GM12891 (cell line): ENCODE results near the gene IRGC.

Source experiments
- DNase-seq: peaks from one replicate; pipeline ENCODE4 v3.0.0; 2011; ENCODE audit warnings: low spot score; ENCODE audit not compliant: insufficient read length
- FAIRE-seq: peaks from 2 replicates; lab custom pipeline; 2011; peaks lifted over from hg19 to GRCh38; lab: Jason Lieb, UNC
- PAX5 ChIP-seq: IDR thresholded peaks from 2 replicates; pipeline ENCODE4 v1.6.1; 2011; ENCODE audit warnings: low read length, moderate library complexity, mild to moderate bottlenecking; ENCODE audit not compliant: insufficient read depth, severe bottlenecking
- POLR2A ChIP-seq: IDR thresholded peaks from 2 replicates; pipeline ENCODE4 v1.6.1; 2011; ENCODE audit warnings: low read depth, low read length, control low read depth
- POLR2AphosphoS5 ChIP-seq: IDR thresholded peaks from 2 replicates; pipeline ENCODE4 v1.6.1; 2011; ENCODE audit warnings: low read depth, low read length, control low read depth
- POU2F2 ChIP-seq: IDR thresholded peaks from 2 replicates; pipeline ENCODE4 v1.6.1; 2011; ENCODE audit warnings: low read depth, mild to moderate bottlenecking, control low read depth, low read length, moderate library complexity
- SPI1 ChIP-seq: IDR thresholded peaks from 2 replicates; pipeline ENCODE4 v1.6.1; 2011; ENCODE audit warnings: low read depth, low read length, control low read depth
- TAF1 ChIP-seq: IDR thresholded peaks from 2 replicates; pipeline ENCODE4 v1.6.1; 2011; ENCODE audit warnings: low read depth, low read length, control low read depth

Gene IRGC

GRCh38 chr19:43690444-43690843 is 25.4 kb upstream of the IRGC start:
- DNase-seq (no peak), FAIRE-seq (no peak)
- TF ChIP-seq SPI1 (no peak), POLR2A (no peak), PAX5 (no peak), POU2F2 (no peak), POLR2AphosphoS5 (no peak), TAF1 (no peak)

- DNase-seq (no peak), FAIRE-seq (no peak)
- no peak for TF ChIP-seq TAF1
- peak; percentile 90 for TF ChIP-seq SPI1
Measured at GRCh38 chr19:43690890-43691289, 25.0 kb upstream of the IRGC start.

GRCh38 chr19:43691755-43692154 is 24.1 kb upstream of the IRGC start:
- DNase-seq (no peak), FAIRE-seq (no peak)
- no peak for TF ChIP-seq SPI1

- TF ChIP-seq POLR2A = no peak
- no peak for TF ChIP-seq TAF1
- TF ChIP-seq POLR2AphosphoS5 = no peak
- TF ChIP-seq PAX5 = no peak
- TF ChIP-seq SPI1 = no peak
- no peak for TF ChIP-seq POU2F2
- DNase-seq (no peak), FAIRE-seq (no peak)
Measured at GRCh38 chr19:43692385-43692784, 23.5 kb upstream of the IRGC start.

GRCh38 chr19:43692877-43693276 is 23.0 kb upstream of the IRGC start:
- DNase-seq = no peak
- TF ChIP-seq PAX5 = no peak
- no peak for TF ChIP-seq SPI1
- TF ChIP-seq POLR2A = no peak
- no peak for TF ChIP-seq TAF1
- TF ChIP-seq POU2F2 = no peak
- no peak for TF ChIP-seq POLR2AphosphoS5
- no peak for FAIRE-seq

- no peak for FAIRE-seq
- DNase-seq = no peak
- TF ChIP-seq POLR2A (no peak), SPI1 (no peak), PAX5 (no peak), POLR2AphosphoS5 (no peak), TAF1 (no peak), POU2F2 (no peak)
Measured at GRCh38 chr19:43694553-43694952, 21.3 kb upstream of the IRGC start.

GRCh38 chr19:43695985-43696704 is 19.7 kb upstream of the IRGC start:
- DNase-seq (no peak), FAIRE-seq (no peak)
- TF ChIP-seq PAX5 (no peak), POLR2AphosphoS5 (no peak), POLR2A (no peak), SPI1 (no peak), TAF1 (no peak)

- DNase-seq (no peak), FAIRE-seq (no peak)
- TF ChIP-seq TAF1 (no peak), POLR2AphosphoS5 (no peak), POLR2A (no peak), PAX5 (no peak), SPI1 (no peak), POU2F2 (no peak)
Measured at GRCh38 chr19:43697295-43697694, 18.6 kb upstream of the IRGC start.

- DNase-seq (no peak), FAIRE-seq (peak; percentile 58)
- no peak for TF ChIP-seq SPI1
- no peak for TF ChIP-seq POLR2A
- TF ChIP-seq POLR2AphosphoS5 = no peak
- TF ChIP-seq POU2F2 = no peak
- no peak for TF ChIP-seq TAF1
Measured at GRCh38 chr19:43699506-43700394, 16.1 kb upstream of the IRGC start.

- peak; percentile 38 for FAIRE-seq
- DNase-seq = no peak
- no peak for TF ChIP-seq TAF1
- peak; percentile 77 for TF ChIP-seq SPI1
Measured at GRCh38 chr19:43700395-43701000, 15.4 kb upstream of the IRGC start.
